Breast epithelium (tissue), 3 donors: ENCODE measurements around the gene ARHGEF28.

ENCODE experiments used
- CTCF ChIP-seq, 3 donors: fragments of 450-650 bp; IDR thresholded peaks; one replicate each; pipeline ENCODE4 v1.5.1; 2016 to 2017; ENCODE audit warnings: antibody characterized with exemption in 3 of 3, mild to moderate bottlenecking in 3 of 3, moderate library complexity in 3 of 3
- POLR2A ChIP-seq: fragments of 450-650 bp; IDR thresholded peaks from one replicate; pipeline ENCODE4 v1.6.1; 2016; ENCODE audit warnings: antibody characterized with exemption, mild to moderate bottlenecking, moderate library complexity
- POLR2AphosphoS5 ChIP-seq, 3 donors: sonication (generic); formaldehyde crosslinking; IDR thresholded peaks; one replicate each; pipeline ENCODE4 v1.6.1; 2017; ENCODE audit warnings: antibody characterized with exemption in 3 of 3

GRCh38 chr5:73692981-73693380, 67.0 kb downstream of the ARHGEF28 start:
- TF ChIP-seq POLR2A (no peak), CTCF (IDR thresholded peaks at IDR 0.05) (no peak), POLR2AphosphoS5 (IDR thresholded peaks at IDR 0.05) (no peak)
